Measurements from ENCODE around the gene LCMT1.

The LCMT1 gene

GRCh38 chr16:25192096-25192495 lies 80.6 kb downstream of the LCMT1 start:
- in situ Hi-C loops (cut with MboI; ENCODE audit: low sequenced_read_pairs): no loop called here

GRCh38 chr16:25194273-25194878 lies 82.8 kb downstream of the LCMT1 start:
- in situ Hi-C loops (cut with MboI; ENCODE audit: low sequenced_read_pairs): no loop called here

GRCh38 chr16:25198021-25198420 lies 86.5 kb downstream of the LCMT1 start:
- in situ Hi-C loops (cut with MboI; ENCODE audit: low sequenced_read_pairs): no loop called here

GRCh38 chr16:25199457-25199856 lies 87.9 kb downstream of the LCMT1 start:
- in situ Hi-C loops (cut with MboI; ENCODE audit: low sequenced_read_pairs): no loop called here

GRCh38 chr16:25210758-25211157 lies 99.2 kb downstream of the LCMT1 start:
- in situ Hi-C loops (cut with MboI; ENCODE audit: low sequenced_read_pairs): no loop called here

GRCh38 chr16:25212636-25213035 lies 101.1 kb downstream of the LCMT1 start:
- in situ Hi-C loops (cut with MboI; ENCODE audit: low sequenced_read_pairs): no loop called here

- in situ Hi-C loops (cut with MboI; ENCODE audit: low sequenced_read_pairs): no loop called here
These were observed 102.3 kb downstream of the LCMT1 start for GRCh38 chr16:25213709-25214397.

GRCh38 chr16:25217112-25217511 lies 105.6 kb downstream of the LCMT1 start:
- in situ Hi-C loops (cut with MboI; ENCODE audit: low sequenced_read_pairs): no loop called here

- in situ Hi-C loops (cut with MboI; ENCODE audit: low sequenced_read_pairs): no loop called here
These were observed 106.4 kb downstream of the LCMT1 start for GRCh38 chr16:25217921-25218320.

- in situ Hi-C loops (cut with MboI; ENCODE audit: low sequenced_read_pairs): no loop called here
These were observed 107.7 kb downstream of the LCMT1 start for GRCh38 chr16:25219070-25219737.

- in situ Hi-C loops (cut with MboI; ENCODE audit: low sequenced_read_pairs): loop anchor here (10.0 kb wide), 1 partner anchor 168 kb away; no protein-coding TSS in a partner anchor
These were observed 111.4 kb downstream of the LCMT1 start for GRCh38 chr16:25222959-25223358.

- in situ Hi-C loops (cut with MboI; ENCODE audit: low sequenced_read_pairs): loop anchor here (10.0 kb wide), 1 partner anchor 169 kb away; no protein-coding TSS in a partner anchor
These were observed 112.4 kb downstream of the LCMT1 start for GRCh38 chr16:25223964-25224363.

- in situ Hi-C loops (cut with MboI; ENCODE audit: low sequenced_read_pairs): loop anchor here (10.0 kb wide), 1 partner anchor 170 kb away; no protein-coding TSS in a partner anchor
These were observed 113.3 kb downstream of the LCMT1 start for GRCh38 chr16:25224731-25225319.
